CD4-positive, alpha-beta T cell treated with Interleukin-21 for 1 hour (primary cell): ENCODE data around the gene IFFO2.
A peak's percentile ranks its signal among the peaks of the same experiment; 100 is the strongest.
"Not testable (repeated sequence)": the region's sequence is repeated elsewhere in the genome, so short reads cannot be mapped to it uniquely, and the experiment has no call there.

ENCODE experiments used
- DNase-seq: peaks from one replicate; pipeline ENCODE4 v3.0.0-alpha.2; 2020

Gene IFFO2

GRCh38 chr1:18917071-18917799, 39.2 kb downstream of the IFFO2 start:
- DNase-seq: no peak

- no peak for DNase-seq
Measured at GRCh38 chr1:18915341-18915740, 41.1 kb downstream of the IFFO2 start.

- DNase-seq: peak; percentile 76
Measured at GRCh38 chr1:18913065-18913835, 43.2 kb downstream of the IFFO2 start.

GRCh38 chr1:18912550-18912949, 43.9 kb downstream of the IFFO2 start:
- DNase-seq: no peak

GRCh38 chr1:18908911-18909771, 47.3 kb downstream of the IFFO2 start:
- no peak for DNase-seq

GRCh38 chr1:18907917-18908845, 48.3 kb downstream of the IFFO2 start:
- DNase-seq: no peak

- DNase-seq: peak; percentile 85
Measured at GRCh38 chr1:18907021-18907916, 49.2 kb downstream of the IFFO2 start.

GRCh38 chr1:18903291-18903756, 53.2 kb downstream of the IFFO2 start:
- no peak for DNase-seq

GRCh38 chr1:18902523-18903290, 53.8 kb downstream of the IFFO2 start, which contains the start of gene ALDH4A1:
Gene ALDH4A1 (minus strand): TSS chr1:18902555. CDS start chr1:18902523, 32 bp downstream.
- peak; percentile 97 for DNase-seq

GRCh38 chr1:18901952-18902522, 54.4 kb downstream of the IFFO2 start:
- DNase-seq: no peak

- DNase-seq: no peak
Measured at GRCh38 chr1:18901147-18901951, 55.1 kb downstream of the IFFO2 start.

GRCh38 chr1:18900303-18900841, 56.1 kb downstream of the IFFO2 start:
- DNase-seq: no peak

- DNase-seq: no peak
Measured at GRCh38 chr1:18899363-18900049, 57.0 kb downstream of the IFFO2 start.

GRCh38 chr1:18898567-18898966, 57.9 kb downstream of the IFFO2 start:
- DNase-seq: no peak

GRCh38 chr1:18895317-18895716, 61.2 kb downstream of the IFFO2 start:
- no peak for DNase-seq

GRCh38 chr1:18893120-18893519, 63.4 kb downstream of the IFFO2 start:
- DNase-seq: no peak

- DNase-seq: not testable (repeated sequence)
Measured at GRCh38 chr1:18891858-18892257, 64.6 kb downstream of the IFFO2 start.

- DNase-seq: no peak
Measured at GRCh38 chr1:18891426-18891780, 65.1 kb downstream of the IFFO2 start.
